ENCODE data around the gene BTLA.
A peak's percentile ranks its signal among the peaks of the same experiment; 100 is the strongest.
"Not testable (repeated sequence)": the region's sequence is repeated elsewhere in the genome, so short reads cannot be mapped to it uniquely, and the experiment has no call there.

The BTLA gene

GRCh38 chr3:112437146-112438022 lies 61.9 kb downstream of the BTLA start:
- FAIRE-seq = no peak

DNA sequence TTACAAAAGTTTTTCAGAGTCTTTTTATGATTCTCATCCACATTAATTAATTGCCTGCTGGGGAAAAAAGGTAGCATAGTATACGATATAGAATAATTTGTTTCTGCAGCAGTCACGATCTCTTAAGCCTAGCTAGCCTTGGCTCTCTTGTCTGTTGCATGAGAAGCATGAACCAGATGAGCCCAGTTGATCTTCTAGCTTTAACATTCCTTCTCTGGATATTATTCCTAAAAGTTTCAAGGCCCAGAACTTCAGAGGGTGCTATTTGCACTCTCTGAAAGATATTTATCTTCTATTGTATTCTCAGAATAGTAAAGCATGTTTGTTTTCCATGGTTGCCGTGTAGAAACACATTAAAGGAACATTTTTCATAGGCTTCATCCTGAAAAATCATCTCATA lies 69.3 kb downstream of the BTLA start:
- no peak for FAIRE-seq

DNA sequence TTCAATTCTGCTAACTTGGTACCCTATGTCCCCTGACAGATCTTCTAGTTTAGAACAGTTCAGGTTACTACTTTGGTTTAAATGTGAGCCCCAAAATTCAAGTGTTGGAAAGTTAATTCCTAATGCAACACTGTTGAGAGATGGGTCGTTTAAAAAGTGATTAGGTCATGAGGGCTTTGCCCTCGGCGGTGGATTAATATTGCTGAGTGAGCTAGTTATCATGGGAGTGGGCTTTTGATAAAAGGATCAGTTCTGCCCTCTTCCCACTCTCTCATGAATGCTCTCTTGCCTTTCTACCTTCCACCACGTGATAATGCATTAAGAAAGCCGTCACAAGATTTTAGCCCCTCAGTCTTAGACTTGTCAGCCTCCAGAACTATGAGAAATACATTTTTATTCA lies 72.1 kb downstream of the BTLA start:
- FAIRE-seq = no peak

DNA sequence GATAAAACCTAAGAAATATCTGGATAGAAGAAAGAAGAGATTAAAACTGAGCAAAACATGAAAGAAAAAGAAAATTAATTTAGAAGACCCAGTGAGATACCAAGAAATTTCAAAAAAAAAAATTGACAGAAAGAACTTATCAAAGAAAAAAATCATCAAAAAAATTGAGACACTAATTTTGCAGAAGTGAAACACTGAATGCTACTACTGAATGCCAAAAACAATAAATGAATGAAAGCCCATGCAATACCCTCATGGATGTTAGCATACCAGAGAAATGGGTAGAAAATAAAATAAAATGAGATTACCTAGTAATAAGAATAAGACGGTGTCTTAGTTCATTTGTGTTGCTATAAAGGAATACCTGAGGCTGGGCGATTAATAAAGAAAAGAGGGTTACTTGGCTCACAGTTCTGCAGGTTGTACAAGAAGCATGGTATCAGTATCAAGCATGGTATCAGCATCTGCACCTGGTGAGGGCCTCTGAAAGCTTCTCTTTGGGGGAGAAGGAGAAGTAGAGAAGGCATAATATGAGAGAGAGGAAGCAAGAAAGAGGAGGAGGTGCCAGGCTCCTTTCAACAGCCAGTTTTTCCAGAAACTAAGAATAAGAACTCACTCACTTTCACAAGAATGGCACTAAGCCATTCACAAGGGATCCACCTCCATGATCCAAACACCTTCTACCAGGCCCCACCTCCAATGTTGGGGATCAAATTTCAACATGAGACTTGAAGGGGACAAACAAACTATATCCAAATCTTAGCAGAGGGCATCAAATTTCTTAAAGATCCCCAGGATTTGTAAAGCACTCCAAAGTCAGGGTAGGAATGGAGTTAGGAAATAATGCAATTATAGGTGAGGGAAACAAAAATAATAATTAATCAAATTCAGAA lies 73.2 kb downstream of the BTLA start:
- FAIRE-seq = no peak

GRCh38 chr3:112425382-112425781 lies 73.9 kb downstream of the BTLA start:
- no peak for FAIRE-seq

- FAIRE-seq = peak; percentile 29
Observed at GRCh38 chr3:112424394-112424793, 74.9 kb downstream of the BTLA start.

DNA sequence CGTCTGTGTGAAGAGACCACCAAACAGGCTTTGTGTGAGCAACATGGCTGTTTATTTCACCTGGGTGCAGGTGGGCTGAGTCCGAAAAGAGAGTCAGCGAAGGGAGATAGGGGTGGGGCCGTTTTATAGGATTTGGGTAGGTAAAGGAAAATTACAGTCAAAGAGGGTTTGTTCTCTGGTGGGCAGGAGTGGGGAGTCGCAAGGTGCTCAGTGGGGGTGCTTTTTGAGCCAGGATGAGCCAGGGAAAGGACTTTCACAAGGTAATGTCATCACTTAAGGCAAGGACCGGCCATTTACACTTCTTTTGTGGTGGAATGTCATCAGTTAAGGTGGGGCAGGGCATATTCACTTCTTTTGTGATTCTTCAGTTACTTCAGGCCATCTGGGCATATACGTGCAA lies 76.4 kb downstream of the BTLA start:
- not testable (repeated sequence) for FAIRE-seq

- FAIRE-seq = not testable (repeated sequence)
Observed at GRCh38 chr3:112418526-112418925, 80.7 kb downstream of the BTLA start.

DNA sequence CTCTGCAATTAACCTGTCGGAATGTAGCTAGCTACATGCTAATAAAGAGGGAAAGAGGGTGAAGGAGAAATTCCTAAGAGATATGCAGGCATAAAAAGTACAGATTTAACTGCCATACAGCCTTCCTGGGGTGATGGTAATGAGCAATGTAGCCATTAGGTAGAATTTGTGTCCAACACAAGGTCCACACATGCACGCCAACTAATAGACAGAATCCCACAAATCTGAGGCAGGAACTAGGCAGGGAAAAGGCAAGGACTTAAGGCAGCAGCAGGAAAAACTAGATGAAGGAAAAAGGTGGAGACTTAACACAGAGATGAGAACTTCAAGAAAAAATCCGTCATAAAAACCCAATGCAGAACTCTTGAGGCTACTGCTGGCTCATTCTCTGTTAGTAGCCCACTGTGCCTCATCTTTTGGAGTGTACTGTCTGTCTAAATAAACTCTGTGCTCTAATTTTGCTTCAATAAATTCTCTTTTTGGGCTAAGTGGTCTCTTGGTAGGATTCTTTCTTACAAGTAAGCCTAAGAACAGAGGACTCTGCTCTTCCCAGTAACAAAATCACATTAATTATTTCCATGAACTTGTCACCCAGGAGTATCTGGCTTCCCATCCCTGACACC lies 81.5 kb downstream of the BTLA start:
- FAIRE-seq = no peak

- FAIRE-seq = no peak
Observed at GRCh38 chr3:112416391-112417212, 82.7 kb downstream of the BTLA start.

- no peak for FAIRE-seq
Observed at GRCh38 chr3:112415390-112415789, 83.9 kb downstream of the BTLA start.

Measured in endometrium (tissue), 2 donors.